GM10266 (cell line): ENCODE measurements around the gene FIZ1.

Experiments
- DNase-seq: peaks from one replicate; pipeline ENCODE4 v3.0.0; 2012; ENCODE audit errors: extremely low spot score
- TF ChIP-seq, protein P1 (sequence below): IDR thresholded peaks from 2 replicates; pipeline ENCODE4 v1.5.1; 2012; ENCODE audit warnings: mild to moderate bottlenecking, low read depth; ENCODE audit not compliant: control insufficient read depth, insufficient read depth; ENCODE audit errors: missing control alignments

Gene FIZ1

DNA sequence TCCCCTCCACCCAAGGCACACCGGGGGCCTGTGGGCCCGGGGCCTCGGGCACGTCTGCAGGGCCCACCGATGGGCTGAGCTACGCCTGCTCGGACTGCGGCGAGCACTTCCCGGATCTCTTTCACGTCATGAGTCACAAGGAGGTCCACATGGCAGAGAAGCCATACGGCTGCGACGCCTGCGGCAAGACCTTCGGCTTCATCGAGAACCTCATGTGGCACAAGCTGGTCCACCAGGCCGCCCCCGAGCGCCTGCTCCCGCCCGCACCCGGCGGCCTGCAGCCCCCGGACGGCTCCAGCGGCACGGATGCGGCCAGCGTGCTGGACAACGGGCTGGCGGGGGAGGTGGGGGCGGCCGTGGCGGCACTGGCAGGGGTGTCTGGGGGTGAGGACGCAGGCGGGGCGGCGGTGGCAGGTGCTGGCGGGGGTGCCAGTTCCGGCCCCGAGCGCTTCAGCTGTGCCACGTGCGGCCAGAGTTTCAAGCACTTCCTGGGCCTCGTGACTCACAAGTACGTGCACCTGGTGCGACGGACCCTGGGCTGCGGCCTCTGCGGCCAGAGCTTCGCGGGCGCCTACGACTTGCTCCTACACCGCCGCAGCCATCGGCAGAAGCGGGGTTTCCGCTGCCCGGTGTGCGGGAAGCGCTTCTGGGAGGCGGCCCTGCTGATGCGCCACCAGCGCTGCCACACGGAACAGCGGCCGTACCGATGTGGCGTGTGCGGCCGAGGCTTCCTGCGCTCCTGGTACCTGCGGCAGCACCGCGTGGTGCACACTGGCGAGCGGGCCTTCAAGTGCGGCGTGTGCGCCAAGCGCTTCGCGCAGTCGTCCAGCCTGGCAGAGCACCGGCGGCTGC lies 16.5 kb upstream of the FIZ1 start:
- DNase-seq, result no peak

DNA sequence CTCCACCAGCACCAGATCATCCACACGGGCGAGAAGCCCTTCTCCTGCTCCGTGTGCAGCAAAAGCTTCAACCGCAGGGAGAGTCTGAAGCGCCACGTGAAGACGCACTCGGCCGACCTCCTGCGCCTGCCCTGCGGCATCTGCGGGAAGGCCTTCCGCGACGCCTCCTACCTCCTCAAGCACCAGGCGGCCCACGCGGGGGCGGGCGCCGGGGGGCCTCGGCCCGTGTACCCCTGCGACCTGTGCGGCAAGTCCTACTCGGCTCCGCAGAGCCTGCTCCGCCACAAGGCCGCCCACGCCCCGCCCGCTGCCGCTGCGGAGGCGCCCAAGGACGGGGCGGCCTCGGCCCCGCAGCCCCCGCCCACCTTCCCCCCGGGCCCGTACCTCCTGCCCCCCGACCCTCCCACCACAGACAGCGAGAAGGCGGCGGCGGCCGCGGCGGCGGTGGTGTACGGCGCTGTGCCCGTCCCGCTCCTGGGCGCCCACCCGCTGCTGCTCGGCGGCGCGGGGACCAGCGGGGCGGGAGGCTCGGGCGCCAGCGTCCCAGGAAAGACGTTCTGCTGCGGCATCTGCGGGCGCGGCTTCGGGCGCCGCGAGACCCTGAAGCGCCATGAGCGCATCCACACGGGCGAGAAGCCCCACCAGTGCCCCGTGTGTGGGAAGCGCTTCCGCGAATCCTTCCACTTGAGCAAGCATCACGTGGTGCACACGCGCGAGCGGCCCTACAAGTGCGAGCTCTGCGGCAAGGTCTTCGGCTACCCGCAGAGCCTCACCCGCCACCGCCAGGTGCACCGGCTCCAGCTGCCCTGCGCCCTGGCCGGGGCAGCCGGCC lies 15.6 kb upstream of the FIZ1 start:
- TF ChIP-seq, protein P1, sequence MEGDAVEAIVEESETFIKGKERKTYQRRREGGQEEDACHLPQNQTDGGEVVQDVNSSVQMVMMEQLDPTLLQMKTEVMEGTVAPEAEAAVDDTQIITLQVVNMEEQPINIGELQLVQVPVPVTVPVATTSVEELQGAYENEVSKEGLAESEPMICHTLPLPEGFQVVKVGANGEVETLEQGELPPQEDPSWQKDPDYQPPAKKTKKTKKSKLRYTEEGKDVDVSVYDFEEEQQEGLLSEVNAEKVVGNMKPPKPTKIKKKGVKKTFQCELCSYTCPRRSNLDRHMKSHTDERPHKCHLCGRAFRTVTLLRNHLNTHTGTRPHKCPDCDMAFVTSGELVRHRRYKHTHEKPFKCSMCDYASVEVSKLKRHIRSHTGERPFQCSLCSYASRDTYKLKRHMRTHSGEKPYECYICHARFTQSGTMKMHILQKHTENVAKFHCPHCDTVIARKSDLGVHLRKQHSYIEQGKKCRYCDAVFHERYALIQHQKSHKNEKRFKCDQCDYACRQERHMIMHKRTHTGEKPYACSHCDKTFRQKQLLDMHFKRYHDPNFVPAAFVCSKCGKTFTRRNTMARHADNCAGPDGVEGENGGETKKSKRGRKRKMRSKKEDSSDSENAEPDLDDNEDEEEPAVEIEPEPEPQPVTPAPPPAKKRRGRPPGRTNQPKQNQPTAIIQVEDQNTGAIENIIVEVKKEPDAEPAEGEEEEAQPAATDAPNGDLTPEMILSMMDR, result no peak
- DNase-seq, result no peak

More for the DNA sequence above, 16.5 kb upstream of the FIZ1 start:
- TF ChIP-seq, protein P1, result no peak

GRCh38 chr19:55613930-55614710 lies 14.8 kb upstream of the FIZ1 start:
- TF ChIP-seq, protein P1, result no peak
- no peak for DNase-seq

GRCh38 chr19:55613396-55613795 lies 14.1 kb upstream of the FIZ1 start:
- TF ChIP-seq, protein P1, result no peak
- DNase-seq, result no peak

GRCh38 chr19:55611983-55612645 lies 12.8 kb upstream of the FIZ1 start:
- TF ChIP-seq, protein P1, result no peak
- DNase-seq, result no peak

- TF ChIP-seq, protein P1, result no peak
- DNase-seq, result no peak
Observed at GRCh38 chr19:55611300-55611982, 12.1 kb upstream of the FIZ1 start.
